ENCODE measurements around the gene DIP2A.
"Not testable (repeated sequence)": the region's sequence is repeated elsewhere in the genome, so short reads cannot be mapped to it uniquely, and the experiment has no call there.

The DIP2A gene

GRCh38 chr21:46482846-46483231 lies 24.1 kb downstream of the DIP2A start:
- no peak for DNase-seq

DNA sequence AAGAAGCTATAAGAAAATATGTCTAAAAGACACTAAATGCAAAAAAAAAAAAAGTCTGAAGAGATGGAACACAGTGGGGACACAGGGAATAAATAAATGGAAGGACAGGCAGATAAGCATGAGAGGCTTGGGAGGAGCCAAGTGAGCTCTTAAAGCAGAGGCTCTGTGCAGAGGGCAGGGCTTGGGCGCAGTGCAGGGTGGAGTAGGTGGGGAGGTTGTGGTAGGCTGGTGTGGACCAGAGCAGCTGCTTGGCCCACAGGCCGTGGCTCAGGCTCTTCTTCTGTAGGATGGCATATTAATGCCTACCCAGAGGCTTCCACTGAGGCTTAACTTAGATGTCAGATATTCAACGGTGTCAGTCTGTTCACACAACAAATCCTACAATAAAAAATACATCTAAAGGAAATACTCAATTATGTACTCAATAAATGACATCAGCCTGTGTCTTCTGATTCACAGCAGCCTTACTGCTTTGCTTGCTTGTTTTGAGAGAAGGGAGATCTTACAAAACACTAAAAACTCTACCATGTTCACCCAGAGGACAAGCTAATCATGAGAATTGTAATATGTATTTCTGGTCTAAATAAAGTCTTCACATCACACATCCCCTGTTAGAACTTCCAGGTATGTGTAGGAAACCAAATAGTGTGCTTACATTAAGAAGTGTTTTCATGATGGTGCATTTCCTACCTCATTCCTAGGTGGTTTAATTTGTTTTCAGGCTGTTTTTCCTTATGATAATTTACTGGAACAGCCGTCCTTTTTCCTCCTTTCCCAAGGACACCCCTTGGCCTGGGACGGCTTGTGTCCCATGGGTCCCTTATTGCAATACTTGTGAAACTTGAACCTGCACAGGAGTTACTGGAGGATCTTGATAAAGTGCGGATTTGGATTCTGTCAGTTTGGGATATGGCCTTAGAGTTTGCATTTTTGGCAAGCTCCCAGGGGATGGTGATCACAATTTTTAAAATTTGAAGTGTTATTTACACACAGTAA lies 24.9 kb downstream of the DIP2A start:
- no peak for DNase-seq

GRCh38 chr21:46486481-46487126 lies 27.9 kb downstream of the DIP2A start:
- no peak for DNase-seq

- no peak for DNase-seq
Observed at GRCh38 chr21:46489162-46489663, 30.5 kb downstream of the DIP2A start.

DNA sequence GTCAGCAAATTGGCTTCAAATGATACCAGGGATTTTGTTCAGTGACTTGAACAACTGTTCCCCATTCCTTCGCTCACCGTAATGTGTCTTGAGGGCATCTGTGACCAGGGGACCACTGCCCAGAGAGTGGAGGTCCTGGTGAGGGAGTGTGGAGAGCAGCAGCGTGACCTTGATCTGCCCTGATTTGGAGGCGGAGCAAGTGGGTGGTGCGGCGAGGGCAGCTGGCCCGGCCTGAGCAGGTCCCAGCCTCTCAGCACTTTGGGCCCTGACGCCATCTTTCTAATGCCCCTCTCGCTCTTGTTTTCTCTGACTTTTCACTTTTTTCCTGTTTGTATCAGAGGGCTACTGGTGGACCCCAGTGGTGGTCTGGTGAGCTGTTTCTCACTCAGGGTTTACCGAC lies 31.1 kb downstream of the DIP2A start:
- no peak for DNase-seq

- DNase-seq: no peak
Observed at GRCh38 chr21:46491553-46491952, 32.9 kb downstream of the DIP2A start.

DNA sequence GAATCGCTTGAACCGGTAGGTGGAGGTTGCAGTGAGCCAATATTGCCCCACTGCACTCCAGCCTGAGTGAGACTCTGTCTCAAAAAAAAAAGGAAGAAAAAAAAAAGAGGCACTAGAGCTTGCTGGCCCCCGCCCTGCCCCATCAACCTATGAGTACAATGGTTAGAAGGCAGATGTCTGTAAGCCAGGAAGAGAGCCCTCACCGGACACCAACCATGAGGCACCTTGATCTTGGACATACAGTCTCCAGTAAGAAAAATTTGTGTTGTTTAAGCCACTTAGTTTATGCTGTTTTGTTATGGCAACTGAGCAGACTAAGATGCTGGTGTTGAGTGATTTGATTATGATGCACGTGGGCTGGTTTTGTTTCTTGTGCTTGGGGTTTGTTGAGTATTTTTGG lies 34.2 kb downstream of the DIP2A start:
- no peak for DNase-seq

DNA sequence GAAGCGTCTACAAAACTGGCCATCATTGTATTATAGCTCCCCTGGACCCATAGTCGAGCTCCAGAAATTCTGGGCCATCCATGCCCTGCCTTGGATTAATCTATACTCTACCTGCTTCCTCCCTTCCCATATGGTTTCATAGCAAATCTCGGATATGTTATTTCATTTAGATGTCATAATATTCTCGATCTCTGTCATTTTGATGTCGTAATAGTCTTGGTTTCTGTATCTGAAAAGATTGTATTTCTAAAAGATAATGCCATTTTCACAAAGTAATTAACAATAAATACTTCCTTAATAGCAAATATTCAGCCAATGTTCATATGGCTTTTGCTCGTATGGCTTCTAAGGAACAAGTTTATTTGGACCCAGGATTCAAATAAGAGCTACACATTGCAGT lies 35.1 kb downstream of the DIP2A start:
- DNase-seq: no peak

DNA sequence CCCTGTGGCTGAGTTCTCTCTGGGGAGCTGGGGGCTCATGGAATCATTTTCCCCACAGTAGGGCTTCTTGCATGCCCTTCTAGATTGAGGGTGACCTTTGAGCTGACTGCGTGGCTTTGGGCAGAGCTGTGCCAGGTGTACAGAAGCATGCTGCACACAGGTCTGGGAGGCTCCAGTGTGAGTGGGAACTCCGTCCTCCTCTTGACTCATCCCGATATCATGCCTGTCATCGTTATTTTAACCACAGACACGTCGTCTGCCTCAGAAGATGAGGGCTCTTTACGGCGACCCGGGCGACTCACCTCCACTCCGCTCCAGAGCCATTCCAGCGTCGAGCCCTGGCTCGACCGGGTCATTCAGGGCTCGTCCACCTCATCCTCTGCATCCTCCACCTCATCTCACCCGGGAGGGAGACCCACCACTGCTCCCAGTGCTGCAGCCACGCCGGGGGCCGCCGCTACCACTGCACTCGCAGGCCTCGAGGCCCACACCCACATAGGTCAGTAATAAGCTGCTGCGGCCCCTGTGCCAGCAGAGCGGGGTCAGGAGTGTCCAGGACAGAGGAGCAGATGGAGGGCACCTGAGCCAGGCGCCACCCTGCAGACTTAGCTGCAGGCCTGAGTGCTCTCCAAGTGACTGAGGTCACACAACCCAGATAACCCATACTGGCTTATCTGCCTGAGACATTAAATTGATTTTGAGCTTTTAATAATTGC lies 39.8 kb downstream of the DIP2A start:
- no peak for DNase-seq

DNA sequence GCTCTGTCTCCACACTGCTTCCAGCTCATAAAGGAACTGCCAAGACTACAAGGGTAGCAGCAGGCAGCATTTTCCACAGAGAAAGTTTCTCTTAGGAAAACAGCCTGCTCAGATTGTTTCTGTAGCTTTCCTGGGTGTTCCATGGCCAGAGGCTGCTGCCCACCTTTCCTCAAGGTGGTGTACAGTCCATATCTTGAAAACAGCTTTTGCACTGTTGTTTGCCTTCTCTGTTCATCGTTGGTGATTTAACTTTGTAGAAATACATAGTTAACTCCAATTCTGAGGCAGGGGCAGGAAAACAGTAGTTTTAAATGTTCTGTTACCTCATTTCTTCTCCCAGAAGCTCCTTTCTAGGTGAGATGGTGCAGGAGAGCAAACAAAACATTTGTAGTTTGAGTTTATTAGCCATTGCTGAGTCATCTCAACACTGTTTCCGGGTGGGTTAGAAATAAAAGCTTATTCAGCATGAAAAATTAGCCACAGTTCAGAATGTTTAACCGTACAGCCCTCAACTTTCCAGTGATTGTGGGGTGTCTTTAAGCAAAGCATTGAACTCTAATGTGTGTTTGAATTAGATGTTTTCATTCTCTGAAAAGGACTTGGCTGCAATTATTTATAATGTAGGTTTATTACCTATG lies 41.7 kb downstream of the DIP2A start:
- no peak for DNase-seq

DNA sequence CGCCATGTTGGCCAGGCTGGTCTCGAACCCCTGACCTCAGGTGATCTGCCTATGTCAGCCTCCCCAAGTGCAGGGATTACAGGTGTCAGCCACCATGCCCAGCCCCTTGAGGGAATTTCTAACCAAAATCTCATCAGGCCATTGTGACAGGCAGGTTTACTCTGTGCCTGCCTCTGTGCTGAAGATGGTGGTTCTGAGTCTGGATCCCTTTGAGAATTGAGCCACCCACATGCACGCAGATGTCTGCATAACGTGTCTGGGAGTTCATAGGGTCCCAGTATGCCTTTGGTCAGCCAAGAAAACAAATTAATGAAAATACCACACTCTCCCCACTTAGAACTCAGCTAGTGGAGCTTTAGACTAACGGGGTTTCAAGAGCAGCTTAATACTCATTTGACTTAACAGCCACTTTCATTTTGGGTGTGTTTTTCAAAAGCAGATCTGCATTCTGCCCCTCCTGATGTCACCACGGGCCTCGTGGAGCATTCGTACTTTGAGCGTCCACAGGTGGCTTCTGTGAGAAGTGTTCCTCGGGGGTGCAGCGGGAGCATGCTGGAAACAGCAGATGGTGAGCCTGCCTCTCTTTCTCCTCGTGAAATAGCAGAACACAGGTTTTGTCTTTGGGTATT lies 45.3 kb downstream of the DIP2A start:
- DNase-seq: no peak

DNA sequence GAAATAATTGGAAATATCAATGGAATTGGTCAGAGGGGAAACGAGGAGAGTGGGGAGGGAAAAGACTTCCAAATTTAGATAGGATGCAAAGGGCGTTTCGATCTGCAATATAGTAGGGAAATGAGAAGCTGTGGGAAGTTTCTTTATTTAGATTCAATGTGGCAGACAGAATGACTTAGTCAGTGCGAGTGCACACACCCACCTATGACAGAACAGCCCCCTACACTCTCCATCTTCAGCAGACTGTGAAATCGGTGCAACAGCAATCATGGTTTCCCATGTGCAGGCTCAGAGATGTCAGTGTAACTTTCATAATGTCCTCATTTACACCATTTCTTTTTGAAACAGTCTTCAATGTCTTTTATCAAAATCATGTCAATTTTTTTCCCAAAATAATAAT lies 46.0 kb downstream of the DIP2A start:
- DNase-seq: peak; percentile 15

DNA sequence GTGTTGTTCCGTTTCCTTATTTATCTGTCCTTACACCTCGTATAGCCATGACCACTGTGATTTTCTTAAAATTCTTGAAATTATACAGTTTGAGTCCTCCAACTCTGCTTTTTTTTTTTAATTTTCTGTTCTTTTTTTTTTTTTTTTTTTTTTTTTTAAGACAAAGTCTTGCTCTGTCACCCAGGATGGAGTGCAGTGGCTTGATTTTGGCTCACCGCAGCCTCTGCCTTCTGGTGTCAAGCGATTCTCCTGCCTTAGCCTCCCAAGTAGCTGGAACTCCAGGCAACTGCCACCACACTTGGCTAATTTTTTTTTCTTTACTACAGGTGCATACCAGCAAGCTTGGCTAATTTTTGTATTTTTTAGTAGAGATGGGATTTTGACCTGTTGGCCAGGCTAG lies 48.9 kb downstream of the DIP2A start:
- DNase-seq: no peak

GRCh38 chr21:46509741-46510502 lies 51.2 kb downstream of the DIP2A start:
- DNase-seq: no peak

GRCh38 chr21:46515109-46515508 lies 56.4 kb downstream of the DIP2A start:
- DNase-seq: peak; percentile 62

DNA sequence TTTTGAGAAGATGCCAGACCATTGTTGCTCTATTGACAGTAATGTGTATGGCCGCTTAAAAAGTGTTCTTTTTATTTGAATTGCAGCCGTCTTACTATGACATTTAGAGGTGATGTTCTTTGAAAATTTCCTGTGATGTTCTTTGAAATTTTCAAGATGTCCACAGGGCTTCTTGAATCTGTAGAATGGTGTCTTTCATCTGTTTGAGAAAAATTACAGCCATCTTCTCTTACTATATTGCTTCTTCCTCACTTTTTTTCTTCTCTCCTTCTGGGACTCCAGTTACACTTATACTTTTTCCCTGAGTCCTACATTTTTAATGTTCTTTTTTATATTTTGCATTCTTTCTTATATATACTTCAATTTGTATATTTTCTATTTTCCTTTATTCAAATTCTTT lies 57.4 kb downstream of the DIP2A start:
- DNase-seq: no peak

DNA sequence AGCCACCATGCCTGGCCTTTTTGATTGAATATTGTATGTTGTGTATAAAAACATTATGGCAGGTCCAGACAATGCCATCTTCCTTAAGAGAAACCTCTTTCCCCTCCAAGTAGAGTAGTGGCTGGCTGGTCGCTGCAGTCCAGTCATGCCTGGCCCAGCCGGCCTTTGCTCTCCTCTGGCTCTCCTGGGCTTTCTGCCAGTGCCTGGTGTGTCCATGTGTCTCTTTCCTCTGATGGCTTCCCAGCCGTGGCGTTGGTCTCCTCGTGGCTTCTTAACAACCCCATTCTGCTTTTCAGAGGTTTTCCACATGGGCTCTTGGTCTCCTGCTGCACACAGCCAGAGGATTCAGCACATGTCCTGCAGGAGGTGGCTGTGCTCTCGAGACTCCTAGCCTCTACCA lies 58.7 kb downstream of the DIP2A start:
- no peak for DNase-seq

GRCh38 chr21:46518983-46519583 lies 60.4 kb downstream of the DIP2A start:
- DNase-seq: no peak

DNA sequence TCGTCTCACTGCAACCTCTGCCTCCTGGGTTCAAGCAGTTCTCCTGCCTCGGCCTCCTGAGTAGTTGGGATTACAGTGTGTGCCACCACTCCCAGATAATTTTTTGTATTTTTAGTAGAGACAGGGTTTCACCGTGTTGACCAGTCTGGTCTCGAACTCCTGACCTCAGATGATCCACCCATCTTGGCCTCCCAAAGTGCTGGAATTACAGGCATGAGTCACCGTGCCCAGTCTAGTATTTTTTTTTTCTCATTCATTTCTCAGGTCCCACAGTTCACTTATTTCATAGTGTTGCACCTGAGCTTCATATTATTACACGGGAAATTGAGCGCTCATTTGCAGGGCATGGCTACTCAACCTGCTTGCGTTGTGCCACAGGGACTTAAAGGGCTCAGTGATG lies 68.7 kb downstream of the DIP2A start:
- not testable (repeated sequence) for DNase-seq

GRCh38 chr21:46527801-46528200 lies 69.1 kb downstream of the DIP2A start:
- DNase-seq: no peak

DNA sequence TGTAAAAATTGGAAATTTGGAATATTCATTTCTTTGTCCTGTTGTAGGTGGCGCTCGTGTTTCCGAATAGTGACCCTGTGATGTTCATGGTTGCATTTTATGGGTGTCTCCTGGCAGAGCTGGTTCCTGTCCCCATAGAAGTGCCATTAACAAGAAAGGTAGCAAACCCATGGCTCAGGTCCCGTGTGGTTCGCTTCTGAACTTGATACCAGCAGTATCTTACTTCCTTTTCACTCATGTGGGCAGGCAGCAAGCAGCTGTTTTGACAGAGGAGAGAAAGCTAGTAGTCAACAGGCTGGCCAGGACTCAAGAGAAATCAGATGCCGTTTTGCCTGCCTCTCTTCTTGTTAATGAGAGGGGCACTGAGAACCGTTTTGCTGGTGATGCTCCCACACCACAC lies 73.4 kb downstream of the DIP2A start:
- no peak for DNase-seq

All from MV-4-11 (cell line).